ENCODE results near the gene PDS5B. TPM values are rescaled to one million over a fixed set of nuclear protein-coding genes. Genes with fewer than 3 reads are reported as not detected.

PDS5B gene
- total RNA-seq, 2 donors from 2014 or later, result 46.9 to 57.1 TPM

GRCh38 chr13:32659736-32660135 lies 73.5 kb downstream of the PDS5B start:
- Mint-ChIP-seq H3K4me3 (no peak overlapping the region), H3K27me3 (ENCODE audit: insufficient read depth) (no peaks in the 10 kb centered on the region), H3K4me1 (no peaks in the 10 kb centered on the region), H3K9me3 (peaks cover 19% of the 10 kb centered on the region), H3K36me3 (ENCODE audit: low read depth) (peaks cover 25% of the 10 kb centered on the region), H3K27ac (no peak overlapping the region)
- peaks cover 13% of the 10 kb centered on the region for H3K9me3 ChIP-seq (ENCODE audit: control insufficient read depth, low read length)
- no peak overlapping the region for H3K9ac ChIP-seq (ENCODE audit: extremely low read depth, low read length, poor library complexity, severe bottlenecking)
- DNase-seq, result no peak
- H3K27me3 ChIP-seq (ENCODE audit: control insufficient read depth, insufficient read depth, low read length, poor library complexity, severe bottlenecking), result no peaks in the 10 kb centered on the region
- H3K36me3 ChIP-seq (ENCODE audit: control insufficient read depth, insufficient read depth, low read length), result peaks cover 16% of the 10 kb centered on the region
- no peak for TF ChIP-seq CTCF (conservative IDR thresholded peaks at IDR 0.05)
- no peak overlapping the region for H3K27ac ChIP-seq (ENCODE audit: low read depth, low read length)
- no peaks in the 10 kb centered on the region for H3K4me1 ChIP-seq (ENCODE audit: control insufficient read depth, insufficient read depth, low read length)
- H3K4me3 ChIP-seq (ENCODE audit: low read length), result no peak overlapping the region
- 93 to 100% methylated on average over 1 of the region's 1 CpG for WGBS, 2 experiments (ENCODE audit: insufficient coverage in 1 of 2, insufficient read length in 1 of 2)

- Histone ChIP-seq H3K4me1 (ENCODE audit: control insufficient read depth, insufficient read depth, low read length) (no peaks in the 10 kb centered on the region), H3K9ac (ENCODE audit: extremely low read depth, low read length, poor library complexity, severe bottlenecking) (no peak overlapping the region), H3K4me3 (ENCODE audit: low read length) (no peak overlapping the region), H3K27ac (ENCODE audit: low read depth, low read length) (no peak overlapping the region), H3K27me3 (ENCODE audit: control insufficient read depth, insufficient read depth, low read length, poor library complexity, severe bottlenecking) (no peaks in the 10 kb centered on the region), H3K36me3 (ENCODE audit: control insufficient read depth, insufficient read depth, low read length) (peaks cover 12% of the 10 kb centered on the region), H3K9me3 (ENCODE audit: control insufficient read depth, low read length) (peaks cover 10% of the 10 kb centered on the region)
- no peak for TF ChIP-seq CTCF (conservative IDR thresholded peaks at IDR 0.05)
- Mint-ChIP-seq H3K36me3 (ENCODE audit: low read depth) (peaks cover 23% of the 10 kb centered on the region), H3K4me1 (no peaks in the 10 kb centered on the region), H3K9me3 (peaks cover 15% of the 10 kb centered on the region), H3K27ac (no peak overlapping the region), H3K4me3 (no peak overlapping the region), H3K27me3 (ENCODE audit: insufficient read depth) (no peaks in the 10 kb centered on the region)
- WGBS, 2 experiments (ENCODE audit: insufficient coverage in 1 of 2, insufficient read length in 1 of 2), result 91 to 100% methylated on average over 1 to 2 of the region's 2 CpGs
- no peak for DNase-seq
Observed at GRCh38 chr13:32660227-32660626, 74.0 kb downstream of the PDS5B start.

- no peak for TF ChIP-seq CTCF (conservative IDR thresholded peaks at IDR 0.05)
- Mint-ChIP-seq H3K4me1 (no peaks in the 10 kb centered on the region), H3K36me3 (ENCODE audit: low read depth) (peaks cover 12% of the 10 kb centered on the region), H3K9me3 (peaks cover 4% of the 10 kb centered on the region), H3K4me3 (no peak overlapping the region), H3K27me3 (ENCODE audit: insufficient read depth) (no peaks in the 10 kb centered on the region), H3K27ac (no peak overlapping the region)
- Histone ChIP-seq H3K36me3 (ENCODE audit: control insufficient read depth, insufficient read depth, low read length) (peaks cover 5% of the 10 kb centered on the region), H3K27me3 (ENCODE audit: control insufficient read depth, insufficient read depth, low read length, poor library complexity, severe bottlenecking) (no peaks in the 10 kb centered on the region), H3K9me3 (ENCODE audit: control insufficient read depth, low read length) (no peaks in the 10 kb centered on the region), H3K4me1 (ENCODE audit: control insufficient read depth, insufficient read depth, low read length) (no peaks in the 10 kb centered on the region), H3K4me3 (ENCODE audit: low read length) (no peak overlapping the region), H3K9ac (ENCODE audit: extremely low read depth, low read length, poor library complexity, severe bottlenecking) (no peak overlapping the region), H3K27ac (ENCODE audit: low read depth, low read length) (no peak overlapping the region)
- no peak for DNase-seq
Observed at GRCh38 chr13:32661685-32662084, 75.4 kb downstream of the PDS5B start.

Measured in endodermal cell (in vitro differentiated cells).